Measurements from ENCODE around the gene OR1L8.

OR1L8 gene

DNA sequence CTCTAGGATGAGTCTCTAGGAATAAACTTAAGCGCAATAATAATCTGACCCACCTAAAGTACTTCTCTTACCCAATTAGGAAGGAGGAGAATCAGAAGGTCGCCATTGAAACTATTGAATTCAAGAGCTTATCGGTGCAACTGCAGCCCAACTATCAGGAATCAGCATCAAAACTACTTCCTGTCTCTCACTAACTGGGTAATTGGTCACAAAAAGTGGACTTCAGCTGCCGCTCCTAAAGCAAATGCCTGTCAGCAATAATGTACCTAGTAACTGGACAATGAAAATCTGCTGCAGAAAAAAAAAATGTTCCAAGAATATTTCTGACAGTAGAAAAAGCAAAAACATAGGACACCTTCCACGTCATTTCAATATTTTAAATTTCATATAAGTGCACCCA lies 3.3 kb downstream of the OR1L8 start:
- DNase-seq (ENCODE audit: low read depth, low spot score), result no peak
- Histone ChIP-seq H3K4me3 (ENCODE audit: insufficient read length, low read depth) (no peak overlapping the region), H3K9ac (ENCODE audit: insufficient read length, low read depth) (no peak overlapping the region), H3K27me3 (ENCODE audit: insufficient read depth, insufficient read length) (no peaks in the 10 kb centered on the region), H3K4me1 (ENCODE audit: insufficient read depth, insufficient read length) (no peaks in the 10 kb centered on the region), H3K36me3 (ENCODE audit: insufficient read depth, insufficient read length, low read length) (no peaks in the 10 kb centered on the region), H3K9me3 (ENCODE audit: insufficient read depth, low read length) (no peaks in the 10 kb centered on the region; the same call in 1 of the 2 replicates)
- TF ChIP-seq YY1 (IDR thresholded peaks at IDR 0.05; ENCODE audit: insufficient read depth, insufficient read length), result no peak
- TF ChIP-seq ZNF274 (IDR thresholded peaks at IDR 0.05; ENCODE audit: low read depth, low read length), result no peak
- no peak for TF ChIP-seq SUZ12 (IDR thresholded peaks at IDR 0.05; ENCODE audit: extremely low read depth, insufficient read depth, insufficient read length)

DNA sequence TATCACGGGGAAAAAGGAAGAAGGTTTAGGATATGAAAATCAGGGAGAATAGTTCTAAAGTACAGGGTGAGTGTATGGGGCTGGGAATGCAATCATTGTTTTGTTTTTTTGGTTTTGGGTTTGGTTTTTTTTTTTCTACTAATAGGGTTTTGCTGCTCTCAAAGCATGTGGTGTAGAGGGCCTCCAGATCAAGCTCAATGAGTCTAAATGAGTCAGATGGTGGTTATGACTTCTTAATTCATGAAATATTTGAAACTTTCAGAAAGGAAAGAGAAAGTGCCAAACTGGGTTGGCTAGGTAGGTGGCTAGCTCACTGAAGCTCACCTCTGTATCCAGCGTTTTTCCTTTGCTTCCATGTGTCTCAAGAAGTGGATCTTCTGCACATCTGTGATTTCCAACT lies 10.7 kb downstream of the OR1L8 start:
- H3K9ac ChIP-seq (ENCODE audit: insufficient read length, low read depth), result no peak overlapping the region
- no peaks in the 10 kb centered on the region; the same call in 1 of the 2 replicates for H3K9me3 ChIP-seq (ENCODE audit: insufficient read depth, low read length)
- no peaks in the 10 kb centered on the region for H3K36me3 ChIP-seq (ENCODE audit: insufficient read depth, insufficient read length, low read length)
- TF ChIP-seq ZNF274 (IDR thresholded peaks at IDR 0.05; ENCODE audit: low read depth, low read length) (no peak), SUZ12 (IDR thresholded peaks at IDR 0.05; ENCODE audit: extremely low read depth, insufficient read depth, insufficient read length) (no peak), YY1 (IDR thresholded peaks at IDR 0.05; ENCODE audit: insufficient read depth, insufficient read length) (no peak)
- DNase-seq (ENCODE audit: low read depth, low spot score), result no peak
- H3K27me3 ChIP-seq (ENCODE audit: insufficient read depth, insufficient read length), result no peaks in the 10 kb centered on the region
- H3K4me3 ChIP-seq (ENCODE audit: insufficient read length, low read depth), result no peak overlapping the region
- H3K4me1 ChIP-seq (ENCODE audit: insufficient read depth, insufficient read length), result no peaks in the 10 kb centered on the region

DNA sequence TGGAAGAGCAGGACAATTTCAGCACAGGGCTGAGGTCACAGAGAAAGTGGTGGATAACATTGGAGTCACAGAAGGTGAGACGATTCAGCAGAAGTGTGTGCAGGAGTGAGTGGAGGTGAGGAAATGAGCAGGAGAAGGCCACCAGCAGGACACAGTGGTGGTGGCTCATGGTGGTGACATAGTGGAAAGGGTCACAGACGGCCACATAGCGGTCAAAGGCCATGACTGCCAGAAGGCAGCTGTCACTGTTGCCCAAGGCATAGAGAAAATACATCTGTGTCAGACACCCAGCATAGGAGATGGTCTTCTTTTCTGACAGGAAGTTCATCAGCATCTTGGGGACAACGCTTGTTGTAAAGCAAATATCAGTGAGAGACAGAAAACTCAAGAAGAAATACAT lies 15.3 kb downstream of the OR1L8 start:
- DNase-seq (ENCODE audit: low read depth, low spot score), result no peak
- Histone ChIP-seq H3K4me1 (ENCODE audit: insufficient read depth, insufficient read length) (no peaks in the 10 kb centered on the region), H3K9ac (ENCODE audit: insufficient read length, low read depth) (no peak overlapping the region), H3K9me3 (ENCODE audit: insufficient read depth, low read length) (no peaks in the 10 kb centered on the region), H3K4me3 (ENCODE audit: insufficient read length, low read depth) (no peak overlapping the region), H3K36me3 (ENCODE audit: insufficient read depth, insufficient read length, low read length) (no peaks in the 10 kb centered on the region), H3K27me3 (ENCODE audit: insufficient read depth, insufficient read length) (no peaks in the 10 kb centered on the region)
- no peak for TF ChIP-seq YY1 (IDR thresholded peaks at IDR 0.05; ENCODE audit: insufficient read depth, insufficient read length)
- TF ChIP-seq ZNF274 (IDR thresholded peaks at IDR 0.05; ENCODE audit: low read depth, low read length), result no peak
- no peak for TF ChIP-seq SUZ12 (IDR thresholded peaks at IDR 0.05; ENCODE audit: extremely low read depth, insufficient read depth, insufficient read length)

DNA sequence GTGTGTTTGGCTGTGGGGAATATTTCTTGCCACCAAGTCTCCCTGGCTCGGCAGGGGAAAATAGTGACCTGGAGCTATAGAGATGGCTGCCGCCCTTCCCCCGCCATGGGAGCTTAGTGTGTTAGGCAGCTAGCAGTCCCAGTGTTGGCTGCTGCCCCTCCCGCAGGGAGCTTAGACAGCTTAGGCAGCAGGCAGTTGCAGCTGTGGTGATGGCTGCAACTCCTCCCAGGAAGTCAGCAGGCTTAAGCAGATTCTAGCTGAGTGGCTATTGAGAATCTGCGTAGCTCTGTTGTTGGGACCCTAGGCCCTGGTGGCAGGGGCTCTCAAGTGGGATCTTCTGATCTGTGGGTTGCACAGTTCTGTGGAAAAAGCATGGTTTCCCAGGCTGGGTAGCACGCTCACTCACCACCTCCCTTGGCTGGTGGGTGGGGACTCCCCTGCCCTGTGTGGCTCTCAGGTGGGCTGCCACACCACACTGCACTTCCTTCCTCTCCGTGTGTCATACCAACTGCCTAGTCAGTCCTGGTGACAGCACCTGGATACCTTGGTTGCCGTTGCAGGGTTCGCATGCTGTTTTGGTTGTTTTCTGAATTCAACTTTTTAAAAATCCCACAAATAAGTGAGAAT lies 20.9 kb downstream of the OR1L8 start:
- no peaks in the 10 kb centered on the region for H3K36me3 ChIP-seq (ENCODE audit: insufficient read depth, insufficient read length, low read length)
- H3K4me1 ChIP-seq (ENCODE audit: insufficient read depth, insufficient read length), result peaks cover 7% of the 10 kb centered on the region
- H3K4me3 ChIP-seq (ENCODE audit: insufficient read length, low read depth), result no peak overlapping the region
- H3K9ac ChIP-seq (ENCODE audit: insufficient read length, low read depth), result peak overlapping the region; percentile 21
- DNase-seq (ENCODE audit: low read depth, low spot score), result peak; percentile 75
- TF ChIP-seq SUZ12 (IDR thresholded peaks at IDR 0.05; ENCODE audit: extremely low read depth, insufficient read depth, insufficient read length), result no peak
- peak; percentile 32 for TF ChIP-seq YY1 (IDR thresholded peaks at IDR 0.05; ENCODE audit: insufficient read depth, insufficient read length)
- TF ChIP-seq ZNF274 (IDR thresholded peaks at IDR 0.05; ENCODE audit: low read depth, low read length), result no peak
- H3K9me3 ChIP-seq (ENCODE audit: insufficient read depth, low read length), result no peaks in the 10 kb centered on the region; the same call in 1 of the 2 replicates
- no peaks in the 10 kb centered on the region for H3K27me3 ChIP-seq (ENCODE audit: insufficient read depth, insufficient read length)

DNA sequence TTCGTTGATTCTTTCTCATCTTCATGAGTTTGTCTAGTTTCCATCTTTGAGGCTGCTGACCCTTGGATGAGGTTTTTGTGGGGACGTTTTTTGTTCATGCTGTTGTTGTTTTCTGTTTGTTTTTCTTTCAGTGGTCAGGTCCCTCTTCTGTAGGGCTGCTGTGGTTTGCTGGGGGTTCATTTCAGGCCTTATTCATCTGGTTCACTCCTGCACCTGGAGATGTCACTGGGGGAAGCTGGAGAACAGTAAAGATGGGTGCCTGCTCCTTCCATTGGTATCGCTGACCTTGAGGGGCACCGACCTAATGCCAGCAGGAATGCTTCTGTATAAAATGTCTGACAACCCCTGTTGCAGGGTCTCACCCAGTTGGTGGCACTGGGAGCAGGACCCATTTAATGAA lies 21.7 kb downstream of the OR1L8 start:
- no peak for TF ChIP-seq YY1 (IDR thresholded peaks at IDR 0.05; ENCODE audit: insufficient read depth, insufficient read length)
- TF ChIP-seq SUZ12 (IDR thresholded peaks at IDR 0.05; ENCODE audit: extremely low read depth, insufficient read depth, insufficient read length), result no peak
- no peak for TF ChIP-seq ZNF274 (IDR thresholded peaks at IDR 0.05; ENCODE audit: low read depth, low read length)
- Histone ChIP-seq H3K27me3 (ENCODE audit: insufficient read depth, insufficient read length) (no peaks in the 10 kb centered on the region), H3K4me1 (ENCODE audit: insufficient read depth, insufficient read length) (peaks cover 7% of the 10 kb centered on the region), H3K36me3 (ENCODE audit: insufficient read depth, insufficient read length, low read length) (no peaks in the 10 kb centered on the region), H3K4me3 (ENCODE audit: insufficient read length, low read depth) (no peak overlapping the region), H3K9me3 (ENCODE audit: insufficient read depth, low read length) (no peaks in the 10 kb centered on the region; the same call in 1 of the 2 replicates), H3K9ac (ENCODE audit: insufficient read length, low read depth) (no peak overlapping the region)
- no peak for DNase-seq (ENCODE audit: low read depth, low spot score)

DNA sequence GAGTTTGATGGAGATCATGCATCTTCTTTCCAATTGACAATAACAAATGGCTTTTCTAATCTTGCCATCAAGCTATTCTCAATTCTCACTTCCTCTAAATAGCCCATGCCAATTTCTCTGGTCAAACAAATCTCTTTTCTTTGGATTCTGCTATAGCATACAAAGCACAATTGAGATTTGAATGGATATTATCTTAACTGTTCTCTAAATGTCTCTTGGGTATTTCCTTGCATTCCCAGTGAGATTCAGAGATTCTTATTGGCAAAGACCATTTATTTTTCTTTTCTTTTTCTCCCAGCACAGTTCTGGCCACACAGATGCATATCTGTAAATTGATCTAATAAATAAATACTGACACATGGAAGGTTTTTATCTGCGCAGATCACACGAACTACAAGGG lies 30.4 kb downstream of the OR1L8 start, which contains the start of gene OR1N2:
TSS of gene OR1N2 (plus strand) at position 301 of the 400 bp plus-strand sequence. CDS start 100 bp downstream, outside the sequence.
- Histone ChIP-seq H3K36me3 (ENCODE audit: insufficient read depth, insufficient read length, low read length) (no peaks in the 10 kb centered on the region), H3K27me3 (ENCODE audit: insufficient read depth, insufficient read length) (no peaks in the 10 kb centered on the region), H3K4me3 (ENCODE audit: insufficient read length, low read depth) (no peak within 1 kb of the TSS), H3K4me1 (ENCODE audit: insufficient read depth, insufficient read length) (peaks cover 2% of the 10 kb centered on the region), H3K9ac (ENCODE audit: insufficient read length, low read depth) (no peak within 1 kb of the TSS), H3K9me3 (ENCODE audit: insufficient read depth, low read length) (no peaks in the 10 kb centered on the region)
- TF ChIP-seq SUZ12 (IDR thresholded peaks at IDR 0.05; ENCODE audit: extremely low read depth, insufficient read depth, insufficient read length) (no peak), YY1 (IDR thresholded peaks at IDR 0.05; ENCODE audit: insufficient read depth, insufficient read length) (no peak), ZNF274 (IDR thresholded peaks at IDR 0.05; ENCODE audit: low read depth, low read length) (no peak)
- DNase-seq (ENCODE audit: low read depth, low spot score), result no peak

DNA sequence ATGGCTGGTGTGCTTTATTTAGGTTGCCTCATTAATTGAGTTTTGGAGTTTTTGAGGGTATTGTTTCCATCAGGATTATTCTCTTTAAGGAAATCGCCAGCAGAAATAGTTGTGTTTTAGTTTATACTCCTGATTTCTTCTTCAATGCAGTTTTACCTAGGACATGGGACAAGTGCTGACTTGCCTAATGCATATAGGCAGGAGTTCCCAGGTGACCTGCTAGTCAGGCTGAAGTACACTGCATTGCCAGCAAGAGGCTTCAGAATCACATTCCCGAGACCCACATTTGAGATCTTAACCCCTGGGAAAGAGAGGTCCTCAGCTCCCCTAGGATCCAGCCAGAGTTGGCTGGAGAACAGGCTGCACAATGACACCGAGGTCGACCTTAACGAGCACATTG lies 31.8 kb downstream of the OR1L8 start:
- no peaks in the 10 kb centered on the region for H3K27me3 ChIP-seq (ENCODE audit: insufficient read depth, insufficient read length)
- H3K9me3 ChIP-seq (ENCODE audit: insufficient read depth, low read length), result no peaks in the 10 kb centered on the region
- H3K36me3 ChIP-seq (ENCODE audit: insufficient read depth, insufficient read length, low read length), result no peaks in the 10 kb centered on the region
- no peak overlapping the region for H3K9ac ChIP-seq (ENCODE audit: insufficient read length, low read depth)
- no peak for DNase-seq (ENCODE audit: low read depth, low spot score)
- H3K4me1 ChIP-seq (ENCODE audit: insufficient read depth, insufficient read length), result peaks cover 2% of the 10 kb centered on the region
- H3K4me3 ChIP-seq (ENCODE audit: insufficient read length, low read depth), result no peak overlapping the region
- TF ChIP-seq SUZ12 (IDR thresholded peaks at IDR 0.05; ENCODE audit: extremely low read depth, insufficient read depth, insufficient read length) (no peak), ZNF274 (IDR thresholded peaks at IDR 0.05; ENCODE audit: low read depth, low read length) (no peak), YY1 (IDR thresholded peaks at IDR 0.05; ENCODE audit: insufficient read depth, insufficient read length) (no peak)
